ENCODE results near the gene SUPT6H.

- TF ChIP-seq POLR2A (IDR thresholded peaks at IDR 0.05; ENCODE audit: low read depth, low read length): no peak
- no peak for TF ChIP-seq POLR2AphosphoS5 (IDR thresholded peaks at IDR 0.05; ENCODE audit: low read depth, low read length)
Observed at GRCh38 chr17:28698253-28698941, 36.4 kb downstream of the SUPT6H start.

All from GM12892 (cell line).